ENCODE data around the gene B3GALT6. TPM values are rescaled to one million over a fixed set of nuclear protein-coding genes. Genes with fewer than 3 reads are reported as not detected.

The B3GALT6 gene
- total RNA-seq, 1 donor from 2014 or later = 15.8 TPM

DNA sequence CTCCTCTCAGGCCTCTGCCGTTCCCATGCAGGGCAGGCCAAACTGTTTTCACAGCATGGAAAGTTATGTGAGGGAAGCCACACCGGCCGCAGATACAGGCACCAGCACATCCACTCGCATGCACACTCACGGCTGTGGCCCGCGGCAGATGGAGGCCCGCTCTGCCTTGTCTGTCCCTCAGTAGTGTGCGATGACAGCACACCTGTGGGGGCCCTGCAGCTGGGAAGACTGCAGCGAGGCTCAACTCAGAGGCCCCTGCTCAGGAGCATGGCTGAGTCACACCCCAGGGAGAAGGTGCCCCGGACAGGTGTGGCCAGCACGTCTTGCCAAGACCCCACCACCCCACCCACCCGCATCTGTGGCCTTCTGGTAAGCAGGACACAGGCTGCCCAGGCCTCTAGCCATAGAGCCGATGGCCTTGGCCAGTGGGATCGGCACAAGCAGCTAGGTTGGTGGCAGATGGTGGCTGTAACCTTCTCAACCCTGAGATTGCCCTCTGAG is 42.9 kb downstream of the B3GALT6 start:
- no peaks in the 10 kb centered on the region for H3K9me3 ChIP-seq (ENCODE audit: low read depth)
- no peak overlapping the region for H3K4me3 ChIP-seq
- peaks cover 33% of the 10 kb centered on the region for H4K20me1 ChIP-seq (ENCODE audit: low read depth)
- peaks cover 12% of the 10 kb centered on the region for H3K4me1 ChIP-seq
- Mint-ChIP-seq H3K36me3 (peaks cover 13% of the 10 kb centered on the region), H3K4me3 (peak overlapping the region; percentile 82), H3K9me3 (peaks cover 2% of the 10 kb centered on the region), H3K4me1 (peaks cover 30% of the 10 kb centered on the region), H3K27ac (no peak overlapping the region), H3K27me3 (ENCODE audit: insufficient read depth, low read depth) (peaks cover 4% of the 10 kb centered on the region)
- peak overlapping the region; percentile 98 for H3K4me2 ChIP-seq
- no peaks in the 10 kb centered on the region for H3K27me3 ChIP-seq
- no peak overlapping the region for H2AFZ ChIP-seq (replicated peaks)
- no peaks in the 10 kb centered on the region for H3K36me3 ChIP-seq
- H3K27ac ChIP-seq = no peak overlapping the region
- no peaks in the 10 kb centered on the region for H3F3A ChIP-seq (ENCODE audit: low read depth)
- H3K79me2 ChIP-seq (ENCODE audit: low read depth) = peaks cover 36% of the 10 kb centered on the region
- no peak overlapping the region for H3K9ac ChIP-seq
- TF ChIP-seq EZH2 (IDR thresholded peaks at IDR 0.05) = no peak
- TF ChIP-seq EZH2phosphoT487 (IDR thresholded peaks at IDR 0.05) = no peak
- DNase-seq (ENCODE audit: low spot score) = no peak

- Mint-ChIP-seq H3K9me3 (peaks cover 2% of the 10 kb centered on the region), H3K36me3 (peaks cover 10% of the 10 kb centered on the region), H3K27ac (peak overlapping the region; percentile 63), H3K4me1 (peaks cover 26% of the 10 kb centered on the region), H3K27me3 (ENCODE audit: insufficient read depth, low read depth) (peaks cover 4% of the 10 kb centered on the region), H3K4me3 (peak overlapping the region; percentile 79)
- Histone ChIP-seq H3K4me3 (no peak overlapping the region), H2AFZ (replicated peaks) (no peak overlapping the region), H4K20me1 (ENCODE audit: low read depth) (peaks cover 25% of the 10 kb centered on the region), H3K4me1 (peaks cover 12% of the 10 kb centered on the region), H3K9ac (no peak overlapping the region), H3K9me3 (ENCODE audit: low read depth) (no peaks in the 10 kb centered on the region), H3K36me3 (no peaks in the 10 kb centered on the region), H3K79me2 (ENCODE audit: low read depth) (peaks cover 28% of the 10 kb centered on the region), H3K4me2 (no peak overlapping the region), H3K27me3 (no peaks in the 10 kb centered on the region), H3K27ac (no peak overlapping the region), H3F3A (ENCODE audit: low read depth) (no peaks in the 10 kb centered on the region)
- no peak for DNase-seq (ENCODE audit: low spot score)
- TF ChIP-seq, protein P1, sequence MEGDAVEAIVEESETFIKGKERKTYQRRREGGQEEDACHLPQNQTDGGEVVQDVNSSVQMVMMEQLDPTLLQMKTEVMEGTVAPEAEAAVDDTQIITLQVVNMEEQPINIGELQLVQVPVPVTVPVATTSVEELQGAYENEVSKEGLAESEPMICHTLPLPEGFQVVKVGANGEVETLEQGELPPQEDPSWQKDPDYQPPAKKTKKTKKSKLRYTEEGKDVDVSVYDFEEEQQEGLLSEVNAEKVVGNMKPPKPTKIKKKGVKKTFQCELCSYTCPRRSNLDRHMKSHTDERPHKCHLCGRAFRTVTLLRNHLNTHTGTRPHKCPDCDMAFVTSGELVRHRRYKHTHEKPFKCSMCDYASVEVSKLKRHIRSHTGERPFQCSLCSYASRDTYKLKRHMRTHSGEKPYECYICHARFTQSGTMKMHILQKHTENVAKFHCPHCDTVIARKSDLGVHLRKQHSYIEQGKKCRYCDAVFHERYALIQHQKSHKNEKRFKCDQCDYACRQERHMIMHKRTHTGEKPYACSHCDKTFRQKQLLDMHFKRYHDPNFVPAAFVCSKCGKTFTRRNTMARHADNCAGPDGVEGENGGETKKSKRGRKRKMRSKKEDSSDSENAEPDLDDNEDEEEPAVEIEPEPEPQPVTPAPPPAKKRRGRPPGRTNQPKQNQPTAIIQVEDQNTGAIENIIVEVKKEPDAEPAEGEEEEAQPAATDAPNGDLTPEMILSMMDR (IDR thresholded peaks at IDR 0.05) = no peak
- TF ChIP-seq EZH2 (IDR thresholded peaks at IDR 0.05) = no peak
- TF ChIP-seq EZH2phosphoT487 (IDR thresholded peaks at IDR 0.05) = no peak
These were observed 43.8 kb downstream of the B3GALT6 start for GRCh38 chr1:1275836-1276235.

- Histone ChIP-seq H3K9ac (no peak overlapping the region), H3K79me2 (ENCODE audit: low read depth) (no peaks in the 10 kb centered on the region), H3K27ac (no peak overlapping the region), H3K9me3 (ENCODE audit: low read depth) (no peaks in the 10 kb centered on the region), H3K4me1 (peaks cover 3% of the 10 kb centered on the region), H3K27me3 (no peaks in the 10 kb centered on the region), H3F3A (ENCODE audit: low read depth) (no peaks in the 10 kb centered on the region), H4K20me1 (ENCODE audit: low read depth) (no peaks in the 10 kb centered on the region), H2AFZ (replicated peaks) (no peak overlapping the region), H3K36me3 (no peaks in the 10 kb centered on the region), H3K4me2 (no peak overlapping the region), H3K4me3 (no peak overlapping the region)
- Mint-ChIP-seq H3K4me3 (no peak overlapping the region), H3K27me3 (ENCODE audit: insufficient read depth, low read depth) (peaks cover 9% of the 10 kb centered on the region), H3K36me3 (peaks cover 3% of the 10 kb centered on the region), H3K9me3 (peaks cover 2% of the 10 kb centered on the region), H3K27ac (no peak overlapping the region), H3K4me1 (peaks cover 19% of the 10 kb centered on the region)
- DNase-seq (ENCODE audit: low spot score) = no peak
- TF ChIP-seq, protein P1 (IDR thresholded peaks at IDR 0.05) = no peak
- no peak for TF ChIP-seq EZH2 (IDR thresholded peaks at IDR 0.05)
These were observed 46.6 kb downstream of the B3GALT6 start for GRCh38 chr1:1278620-1279019.

- Mint-ChIP-seq H3K27ac (no peak overlapping the region), H3K9me3 (peaks cover 2% of the 10 kb centered on the region), H3K36me3 (peaks cover 3% of the 10 kb centered on the region), H3K4me3 (no peak overlapping the region), H3K27me3 (ENCODE audit: insufficient read depth, low read depth) (peaks cover 9% of the 10 kb centered on the region), H3K4me1 (peaks cover 21% of the 10 kb centered on the region)
- Histone ChIP-seq H3K9me3 (ENCODE audit: low read depth) (no peaks in the 10 kb centered on the region), H3K4me2 (no peak overlapping the region), H3F3A (ENCODE audit: low read depth) (no peaks in the 10 kb centered on the region), H3K4me1 (peaks cover 3% of the 10 kb centered on the region), H3K79me2 (ENCODE audit: low read depth) (no peaks in the 10 kb centered on the region), H3K27ac (no peak overlapping the region), H3K4me3 (no peak overlapping the region), H3K27me3 (no peaks in the 10 kb centered on the region), H3K9ac (no peak overlapping the region), H2AFZ (replicated peaks) (no peak overlapping the region), H4K20me1 (ENCODE audit: low read depth) (no peaks in the 10 kb centered on the region), H3K36me3 (no peaks in the 10 kb centered on the region)
- TF ChIP-seq, protein P1 (IDR thresholded peaks at IDR 0.05) = no peak
- no peak for TF ChIP-seq EZH2 (IDR thresholded peaks at IDR 0.05)
- no peak for TF ChIP-seq EZH2phosphoT487 (IDR thresholded peaks at IDR 0.05)
- no peak for DNase-seq (ENCODE audit: low spot score)
These were observed 47.0 kb downstream of the B3GALT6 start for GRCh38 chr1:1279028-1279427.
